GM18868 (cell line): ENCODE measurements around the gene PALM2AKAP2.
A peak's percentile ranks its signal among the peaks of the same experiment; 100 is the strongest.

Experiments
- ATAC-seq: cut with Tn5 transposase; IDR thresholded peaks from one replicate; pipeline ENCODE4 v1.9.1; 2021; ENCODE audit warnings: mild to moderate bottlenecking, moderate library complexity; ENCODE audit not compliant: unreplicated experiment

PALM2AKAP2 gene

GRCh38 chr9:109779711-109780452 is at the start of gene PALM2AKAP2:
Gene PALM2AKAP2, plus strand, starts transcription at chr9:109780198. Its CDS starts 291 bp downstream, at chr9:109780489.
- peak; percentile 64 for ATAC-seq

GRCh38 chr9:109730228-109730627 is 49.8 kb upstream of the PALM2AKAP2 start:
- ATAC-seq: no peak

DNA sequence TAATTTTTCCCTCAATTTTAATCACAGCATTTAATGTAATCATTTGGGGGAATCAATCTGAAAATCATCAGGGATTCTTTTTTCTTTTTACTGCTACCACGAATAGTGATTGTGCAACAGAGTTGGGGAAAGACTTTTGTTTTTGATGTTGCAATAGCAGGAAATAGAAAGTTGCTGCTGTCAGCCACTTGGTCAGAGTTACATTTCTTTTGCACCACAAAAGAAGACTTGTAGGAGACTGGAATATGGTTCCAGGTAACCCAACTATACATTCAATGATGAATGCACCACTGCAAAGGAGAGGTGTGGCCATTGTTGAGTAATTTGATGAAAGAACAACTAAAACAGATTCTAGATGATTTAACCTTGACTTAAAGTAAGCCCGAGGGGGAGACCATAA is 46.3 kb upstream of the PALM2AKAP2 start:
- ATAC-seq: no peak

DNA sequence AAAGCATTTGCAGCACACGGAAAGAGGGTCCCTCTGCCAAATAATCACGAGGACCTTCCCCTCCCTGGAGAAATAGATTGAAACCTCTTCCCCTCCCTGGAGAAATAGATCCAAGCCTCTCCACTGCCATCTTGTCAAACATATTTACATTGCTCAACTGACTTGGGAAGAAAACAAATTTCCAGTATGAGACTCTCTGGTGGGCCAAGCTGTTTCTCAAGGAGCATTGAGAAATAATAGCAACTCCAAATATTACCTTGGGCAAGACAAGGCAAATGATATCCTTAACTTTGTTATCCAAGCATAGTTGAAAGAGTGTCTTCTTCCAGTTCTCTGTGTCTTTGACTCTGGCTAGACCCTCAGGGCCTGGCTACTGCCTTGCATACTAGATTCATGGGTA is 45.2 kb upstream of the PALM2AKAP2 start:
- no peak for ATAC-seq

GRCh38 chr9:109735801-109736200 is 44.2 kb upstream of the PALM2AKAP2 start:
- no peak for ATAC-seq

GRCh38 chr9:109737295-109737694 is 42.7 kb upstream of the PALM2AKAP2 start:
- ATAC-seq: no peak

- no peak for ATAC-seq
Measured at GRCh38 chr9:109739760-109740159, 40.2 kb upstream of the PALM2AKAP2 start.

GRCh38 chr9:109742776-109743348 is 37.1 kb upstream of the PALM2AKAP2 start:
- ATAC-seq: no peak

GRCh38 chr9:109743696-109744095 is 36.3 kb upstream of the PALM2AKAP2 start:
- ATAC-seq: no peak

- ATAC-seq: no peak
Measured at GRCh38 chr9:109745335-109746283, 34.4 kb upstream of the PALM2AKAP2 start.

DNA sequence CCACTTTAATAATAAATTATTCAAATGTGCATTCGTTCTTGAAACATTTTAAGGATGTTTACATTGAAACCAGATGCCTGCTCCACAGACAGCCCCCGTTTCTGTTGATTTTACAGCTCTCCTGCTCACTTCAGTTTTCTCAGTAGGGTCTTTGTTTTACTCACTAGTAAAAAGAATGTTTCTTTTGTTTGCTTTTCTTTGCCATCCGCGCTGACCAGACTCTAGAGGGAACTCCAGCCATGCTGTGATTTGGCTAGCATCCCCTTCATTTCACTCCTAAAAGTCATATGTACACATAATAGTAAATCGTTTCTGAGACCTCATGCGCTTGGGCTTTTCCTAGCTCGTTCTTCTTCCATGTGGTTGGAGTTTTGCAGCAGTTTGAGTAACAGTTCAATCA is 28.7 kb upstream of the PALM2AKAP2 start:
- ATAC-seq: no peak

- ATAC-seq: no peak
Measured at GRCh38 chr9:109753308-109753707, 26.7 kb upstream of the PALM2AKAP2 start.

- ATAC-seq: no peak
Measured at GRCh38 chr9:109755040-109755439, 25.0 kb upstream of the PALM2AKAP2 start.

DNA sequence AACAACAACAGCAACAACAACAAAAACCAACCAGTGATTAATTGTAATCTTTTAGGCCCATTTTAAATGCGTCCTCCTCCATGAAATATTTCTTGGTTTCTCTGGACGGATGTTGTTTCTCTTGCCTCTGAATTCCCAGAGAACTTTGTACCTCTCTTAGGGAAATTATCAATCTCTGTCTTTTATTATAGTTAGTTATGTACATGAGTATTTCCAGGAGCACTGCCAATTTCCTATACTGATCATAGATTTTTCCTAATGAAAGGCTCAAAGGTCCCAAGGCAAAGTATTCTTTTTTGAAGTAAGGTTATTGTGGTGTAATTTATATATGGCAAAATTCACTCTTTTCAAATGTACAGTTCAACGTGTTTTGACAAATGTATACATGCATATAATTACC is 20.4 kb upstream of the PALM2AKAP2 start:
- ATAC-seq: no peak

DNA sequence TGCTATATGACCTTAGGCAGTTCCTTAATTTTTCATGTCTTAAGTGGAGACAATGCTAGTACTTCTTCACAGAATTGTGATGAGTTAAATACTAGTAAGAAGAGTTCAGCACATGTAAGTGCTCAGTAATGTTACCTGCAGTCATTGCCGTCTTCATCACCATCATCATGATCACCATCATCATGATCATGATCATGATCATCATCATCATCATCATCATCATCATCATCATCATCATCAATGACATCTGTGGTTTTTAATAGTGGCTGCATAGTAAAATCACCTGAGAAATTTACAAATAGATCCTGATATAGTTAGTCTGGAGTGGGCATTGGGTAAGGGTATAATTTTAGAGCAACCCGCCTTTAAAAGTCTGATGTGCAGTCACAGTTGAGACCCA is 14.7 kb upstream of the PALM2AKAP2 start:
- ATAC-seq: no peak

DNA sequence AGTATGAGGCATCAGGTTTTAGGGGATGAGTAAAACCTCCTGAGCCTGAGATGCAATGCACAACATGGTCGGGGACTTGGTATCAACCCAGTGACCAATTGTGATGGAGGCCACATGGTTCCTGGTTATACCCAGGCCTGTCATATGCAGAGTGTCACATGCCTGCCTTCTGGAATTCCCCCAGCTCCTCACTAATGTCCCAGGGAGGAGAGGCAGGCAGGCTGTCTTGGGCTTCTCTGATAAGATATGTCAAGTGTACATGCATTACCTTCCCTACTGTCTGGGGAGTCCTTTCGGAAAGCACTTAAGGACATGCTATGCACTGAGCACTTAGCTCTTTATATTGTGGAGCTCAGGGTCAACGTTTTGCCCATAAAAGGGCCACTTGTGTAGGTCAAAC is 14.2 kb upstream of the PALM2AKAP2 start:
- no peak for ATAC-seq

- ATAC-seq: no peak
Measured at GRCh38 chr9:109766351-109766750, 13.6 kb upstream of the PALM2AKAP2 start.

GRCh38 chr9:109767404-109767803 is 12.6 kb upstream of the PALM2AKAP2 start:
- ATAC-seq: no peak

DNA sequence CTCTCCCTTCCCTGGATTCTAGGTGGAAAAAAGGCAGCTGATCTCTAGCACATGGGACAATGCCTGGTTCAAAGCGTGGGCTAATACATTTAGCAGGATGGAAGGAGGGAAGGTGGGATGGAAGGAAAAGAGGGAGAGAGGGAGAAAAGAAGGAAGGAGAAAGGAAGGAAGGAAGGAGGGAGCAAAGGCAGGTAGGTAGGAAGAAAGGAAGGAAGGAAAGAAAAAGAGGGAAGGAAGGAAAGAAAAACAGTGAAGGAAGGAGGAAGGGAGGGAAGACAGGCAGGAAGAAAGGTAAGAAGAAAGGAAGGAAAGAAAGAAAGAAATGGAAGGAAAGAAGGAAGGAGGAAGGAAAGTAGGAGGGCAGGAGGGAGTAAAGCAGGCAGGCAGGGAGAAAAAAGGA is 12.2 kb upstream of the PALM2AKAP2 start:
- ATAC-seq: no peak

GRCh38 chr9:109769250-109769649 is 10.7 kb upstream of the PALM2AKAP2 start:
- ATAC-seq: no peak

DNA sequence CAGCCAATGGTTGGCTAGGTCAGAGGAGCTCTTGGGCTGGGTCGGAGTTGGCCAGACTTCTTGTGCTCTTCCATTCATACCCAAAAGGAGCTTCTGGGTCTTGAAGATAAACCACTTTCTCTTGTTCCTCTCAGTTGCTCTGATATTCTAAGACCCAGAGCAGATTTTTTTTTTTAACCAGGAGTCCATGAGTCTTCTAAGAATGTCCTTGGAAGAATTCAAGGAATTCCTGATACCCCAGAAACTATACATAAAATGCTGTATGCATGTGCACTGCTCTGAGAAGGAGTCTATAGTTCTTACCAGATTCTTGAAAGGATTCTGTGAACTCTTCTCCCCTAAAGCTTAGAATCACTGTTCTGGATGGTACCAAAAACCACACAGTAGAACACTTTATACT is 9.9 kb upstream of the PALM2AKAP2 start:
- no peak for ATAC-seq

DNA sequence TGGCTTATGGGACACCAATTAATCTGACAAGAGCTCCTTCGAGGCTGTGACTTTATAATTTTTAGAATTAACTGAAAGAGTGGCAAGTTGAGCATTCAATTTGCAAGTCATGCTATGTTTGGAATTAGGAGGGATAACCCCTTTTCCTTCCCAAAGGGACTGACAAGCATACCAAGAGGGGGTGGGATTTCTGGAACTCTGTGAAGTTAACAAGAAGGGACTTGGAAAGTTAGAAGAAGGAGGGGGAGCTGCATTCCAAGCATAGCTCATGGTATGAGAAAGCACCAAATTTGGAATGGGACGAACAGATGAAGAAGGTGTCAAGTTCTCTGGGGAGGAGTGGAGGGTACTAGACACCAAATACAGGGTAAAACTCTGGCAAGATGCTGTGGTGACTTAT is 8.9 kb upstream of the PALM2AKAP2 start:
- ATAC-seq: no peak
